HepG2 (cell line): ENCODE results near the gene EHD1. TPM values are rescaled to one million over a fixed set of nuclear protein-coding genes. Genes with fewer than 3 reads are reported as not detected.

ENCODE experiments used
- ATAC-seq: fragments of 200-7000 bp; cut with Tn5 transposase; 3 replicates; pipeline ENCODE4 v1.9.1; 2020; ENCODE audit warnings: mild to moderate bottlenecking, moderate library complexity
- BruUV-seq: library from RNA; stranded (reverse); fragments of 400-500 nt; replicated peaks from 2 replicates; lab custom pipeline; 2021; lab: Mats Ljungman, UMichigan
- CTCF ChIA-PET: fragments of 300-600 bp; formaldehyde crosslinking; extraction: SDS; loops from one replicate; lab custom pipeline; 2021; ENCODE audit warnings: low total read pairs, inconsistent platforms, low intra/inter-chr PET ratio; lab: Yijun Ruan, JAX
- POLR2A ChIA-PET: fragments of 350-600 bp; sonication (Branson Sonifier 250); formaldehyde crosslinking; loops from one replicate; lab custom pipeline; 2020; ENCODE audit warnings: antibody characterized with exemption, inconsistent platforms; lab: Yijun Ruan, JAX
- DNase-seq: peaks from one replicate; pipeline ENCODE4 v3.0.0-alpha.2; 2015; ENCODE audit warnings: low spot score
- FAIRE-seq: peaks from 3 replicates; lab custom pipeline; 2011; peaks lifted over from hg19 to GRCh38; lab: Jason Lieb, UNC
- H2AFZ ChIP-seq: one replicate; pipeline ENCODE4 v1.6.1; 2011; ENCODE audit warnings: low read length, inconsistent platforms
- H3K27ac ChIP-seq: fragments of 300-600 bp; 3 replicates; pipeline ENCODE4 v1.8.0; 2011; ENCODE audit warnings: mixed run types, mild to moderate bottlenecking, mixed read lengths, low read length, inconsistent platforms; ENCODE audit not compliant: insufficient read depth; ENCODE audit errors: extremely low read length
- H3K27me3 ChIP-seq, 2 experiments: fragments of 200-600 bp in 1 of 2; 2 replicates in 1 of 2; 3 replicates in 1 of 2; pipeline versions ENCODE4 v1.6.0 to v1.8.0; 2011; ENCODE audit warnings: low read length in 2 of 2, mild to moderate bottlenecking in 2 of 2, moderate library complexity in 2 of 2, inconsistent platforms in 1 of 2; ENCODE audit not compliant: insufficient read depth in 2 of 2, control insufficient read depth in 1 of 2
- H3K36me3 ChIP-seq, 2 experiments: fragments of 200-600 bp in 1 of 2; replicated peaks in 1 of 2; 2 replicates in 1 of 2; 3 replicates in 1 of 2; pipeline versions ENCODE4 v1.5.1 to v1.8.0; 2011; ENCODE audit warnings: low read length in 2 of 2, inconsistent platforms in 1 of 2; ENCODE audit not compliant: insufficient read depth in 2 of 2, control insufficient read depth in 1 of 2
- H3K4me1 ChIP-seq: 2 replicates; pipeline ENCODE4 v1.5.1; 2012; ENCODE audit warnings: low read length, inconsistent platforms; ENCODE audit not compliant: insufficient read depth
- H3K4me2 ChIP-seq: 2 replicates; pipeline ENCODE4 v1.6.0; 2011; ENCODE audit warnings: low read depth, low read length, inconsistent platforms
- H3K4me3 ChIP-seq, 3 experiments: fragments of 200-600 bp in 1 of 3; sonication (generic), shearing (Covaris generic) in 1 of 3; replicated peaks in 1 of 3; 2 replicates each; pipeline ENCODE4 v1.5.1; 2011 to 2016; ENCODE audit warnings: low read length in 3 of 3, inconsistent platforms in 2 of 3, low read depth in 2 of 3, mild to moderate bottlenecking in 2 of 3, control low read depth in 1 of 3, mixed read lengths in 1 of 3; ENCODE audit not compliant: insufficient read depth in 1 of 3
- H3K79me2 ChIP-seq: one replicate; pipeline ENCODE4 v1.6.1; 2011; ENCODE audit warnings: low read length, inconsistent platforms; ENCODE audit not compliant: insufficient read depth
- H3K9ac ChIP-seq: 2 replicates; pipeline ENCODE4 v1.6.0; 2011; ENCODE audit warnings: mild to moderate bottlenecking, low read depth, low read length, inconsistent platforms; ENCODE audit not compliant: insufficient read depth
- H3K9me3 ChIP-seq: 2 replicates; pipeline ENCODE4 v1.5.1; 2012; ENCODE audit warnings: mild to moderate bottlenecking, low read length
- H4K20me1 ChIP-seq: 2 replicates; pipeline ENCODE4 v1.6.0; 2011; ENCODE audit warnings: inconsistent platforms, mild to moderate bottlenecking, low read length, moderate library complexity; ENCODE audit not compliant: insufficient read depth
- AGO1 ChIP-seq: fragments of 200-400 bp; formaldehyde crosslinking; IDR thresholded peaks from 2 replicates; pipeline ENCODE4 v1.6.1; 2017; ENCODE audit warnings: mild to moderate bottlenecking, low read depth, low read length, moderate library complexity; ENCODE audit not compliant: poor library complexity, severe bottlenecking
- FOSL2 ChIP-seq: sonication (generic); formaldehyde crosslinking; IDR thresholded peaks from 2 replicates; pipeline ENCODE4 v1.4.0; 2020; ENCODE audit warnings: missing genetic modification reagents
- IKZF4 ChIP-seq: sonication (generic); formaldehyde crosslinking; IDR thresholded peaks from 2 replicates; pipeline ENCODE4 v1.5.1; 2020; ENCODE audit warnings: borderline replicate concordance, mild to moderate bottlenecking, low read depth, missing genetic modification reagents; ENCODE audit errors: not compliant biosample characterization
- NFE2L2 ChIP-seq: fragments of 150-350 bp; IDR thresholded peaks from 2 replicates; pipeline ENCODE4 v1.6.1; 2014; ENCODE audit warnings: low read length
- SRF ChIP-seq: IDR thresholded peaks from 2 replicates; pipeline ENCODE4 v1.6.1; 2011; ENCODE audit warnings: mild to moderate bottlenecking, low read depth, low read length, moderate library complexity
- ZSCAN31 ChIP-seq: sonication (generic); formaldehyde crosslinking; IDR thresholded peaks from 2 replicates; pipeline ENCODE4 v1.5.0; 2020; ENCODE audit warnings: low read depth, mild to moderate bottlenecking, missing genetic modification reagents
- WGBS: methylation state at CpG from one replicate; pipeline ENCODE4 v1.1.6; 2017; ENCODE audit warnings: low lambda C conversion rate; 5-methylcytosine and 5-hydroxymethylcytosine counted together
- in situ Hi-C: cut with HindIII; loops from 2 replicates; pipeline ENCODE4 v1.10.0; 2017; ENCODE audit warnings: low pct_unique_long_range_greater_than_20kb; ENCODE audit not compliant: extremely low pct_ligation_motif_present
- intact Hi-C: fragments of 100-400 bp; cut with micrococcal nuclease; formaldehyde crosslinking; loops from one replicate; pipeline ENCODE4 v1.10.0; 2022; ENCODE audit not compliant: unreplicated experiment
- polyA plus RNA-seq, 8 experiments: library from polyadenylated mRNA; depleted of rRNA in 3 of 8; stranded (reverse) in 7 of 8; unstranded in 1 of 8; fragments of >200 nt; fragmentation: Illumina TruSeq in 4 of 8; extraction: Trizol in 4 of 8; gene quantifications; 2 replicates each; pipeline versions ENCODE4 v1.2.1 to v1.2.3, GENCODE V29; 2011 to 2016; ENCODE audit warnings: low read depth in 4 of 8, missing spikeins in 1 of 8, mixed read lengths in 1 of 8; ENCODE audit not compliant: insufficient read depth in 1 of 8
- total RNA-seq, 5 experiments: library from RNA; depleted of rRNA; stranded (reverse); fragments of >200 nt; fragmentation: Illumina TruSeq; extraction: Trizol; gene quantifications; 2 replicates each; pipeline ENCODE4 v1.2.3, GENCODE V29; 2016; ENCODE audit warnings: low read depth in 1 of 5
- TF ChIP-seq, protein P1 (sequence below): sonication (generic); formaldehyde crosslinking; IDR thresholded peaks from 2 replicates; pipeline ENCODE4 v1.8.1; 2023; ENCODE audit warnings: missing genetic modification reagents, inconsistent platforms, borderline replicate concordance
- TF ChIP-seq, protein P2 (sequence below): sonication (generic); formaldehyde crosslinking; IDR thresholded peaks from 2 replicates; pipeline ENCODE4 v1.5.0; 2020; ENCODE audit warnings: mild to moderate bottlenecking, low read depth, missing genetic modification reagents, borderline replicate concordance

Gene EHD1
- total and polyA plus RNA-seq, 2 of the 13 experiments (the other 11 are each of a cell fraction or from before 2014, with no cell fraction given) = 23.6 to 26.6 TPM

DNA sequence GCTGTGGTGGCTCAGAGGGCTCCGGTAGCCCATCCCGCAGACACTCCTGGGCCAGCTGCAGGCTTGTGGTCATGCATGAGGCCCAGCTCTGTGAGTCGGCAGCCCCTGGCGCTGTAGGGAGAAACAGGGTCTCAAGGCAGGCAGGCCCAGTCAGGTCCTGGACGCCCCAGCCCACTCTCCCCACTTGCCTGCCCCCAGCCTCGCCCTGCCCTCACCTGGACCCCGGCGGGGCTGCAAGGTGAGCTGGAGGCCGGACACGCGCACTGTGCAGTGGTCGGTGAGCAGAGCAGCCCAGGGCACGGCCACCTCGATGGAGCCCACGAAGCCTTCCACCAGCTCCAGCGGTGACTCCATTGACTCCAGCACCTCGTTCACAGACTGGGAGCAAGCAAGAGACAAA is 35.7 kb upstream of the EHD1 start:
- Histone ChIP-seq H3K4me1 (peaks cover 24% of the 10 kb centered on the region), H3K79me2 (peaks cover 15% of the 10 kb centered on the region), H3K4me2 (no peak overlapping the region), H3K9ac (no peak overlapping the region), H3K36me3 (peaks cover 36 to 44% of the 10 kb centered on the region in 2 experiments; a peak in 4 of 5 replicates), H3K9me3 (no peaks in the 10 kb centered on the region), H4K20me1 (peaks cover 5% of the 10 kb centered on the region; the same call in 1 of the 2 replicates), H2AFZ (no peak overlapping the region), H3K27ac (no peak overlapping the region), H3K27me3 (no peaks in the 10 kb centered on the region; a peak in 1 of 5 replicates), H3K4me3 (no peak overlapping the region)
- ChIA-PET POLR2A (no interaction called here), CTCF (no interaction called here)
- intact Hi-C loops = no loop called here
- WGBS = 80% methylated on average over 1 of the region's 17 CpGs
- ATAC-seq = no peak
- in situ Hi-C loops = no loop called here
- no TSS peak for BruUV-seq
- FAIRE-seq = no peak
- TF ChIP-seq IKZF4 = no peak
- no peak for TF ChIP-seq ZSCAN31
- no peak for TF ChIP-seq NFE2L2
- no peak for TF ChIP-seq AGO1
- TF ChIP-seq, protein P1, sequence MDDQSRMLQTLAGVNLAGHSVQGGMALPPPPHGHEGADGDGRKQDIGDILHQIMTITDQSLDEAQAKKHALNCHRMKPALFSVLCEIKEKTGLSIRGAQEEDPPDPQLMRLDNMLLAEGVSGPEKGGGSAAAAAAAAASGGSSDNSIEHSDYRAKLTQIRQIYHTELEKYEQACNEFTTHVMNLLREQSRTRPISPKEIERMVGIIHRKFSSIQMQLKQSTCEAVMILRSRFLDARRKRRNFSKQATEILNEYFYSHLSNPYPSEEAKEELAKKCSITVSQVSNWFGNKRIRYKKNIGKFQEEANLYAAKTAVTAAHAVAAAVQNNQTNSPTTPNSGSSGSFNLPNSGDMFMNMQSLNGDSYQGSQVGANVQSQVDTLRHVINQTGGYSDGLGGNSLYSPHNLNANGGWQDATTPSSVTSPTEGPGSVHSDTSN (CRISPR knock-in tag) = no peak
- TF ChIP-seq SRF = no peak
- TF ChIP-seq, protein P2, sequence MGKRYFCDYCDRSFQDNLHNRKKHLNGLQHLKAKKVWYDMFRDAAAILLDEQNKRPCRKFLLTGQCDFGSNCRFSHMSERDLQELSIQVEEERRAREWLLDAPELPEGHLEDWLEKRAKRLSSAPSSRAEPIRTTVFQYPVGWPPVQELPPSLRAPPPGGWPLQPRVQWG = no peak
- TF ChIP-seq FOSL2 = no peak
- DNase-seq = no peak
